ENCODE data around the gene CD22. TPM values are rescaled to one million over a fixed set of nuclear protein-coding genes. Genes with fewer than 3 reads are reported as not detected.

CD22 gene
- total RNA-seq, 2 donors from 2014 or later, result 5.3 to 11.7 TPM

DNA sequence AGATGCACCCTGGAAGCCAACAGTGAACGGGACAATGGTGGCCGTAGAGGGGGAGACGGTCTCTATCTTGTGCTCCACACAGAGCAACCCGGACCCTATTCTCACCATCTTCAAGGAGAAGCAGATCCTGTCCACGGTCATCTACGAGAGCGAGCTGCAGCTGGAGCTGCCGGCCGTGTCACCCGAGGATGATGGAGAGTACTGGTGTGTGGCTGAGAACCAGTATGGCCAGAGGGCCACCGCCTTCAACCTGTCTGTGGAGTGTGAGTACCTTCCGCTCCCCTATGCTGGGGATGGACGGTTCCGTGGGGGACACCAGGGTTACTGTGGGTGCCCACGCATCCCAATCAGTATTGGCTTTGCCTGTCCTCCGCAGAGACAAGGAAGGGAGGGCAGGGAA is 26.5 kb upstream of the CD22 start:
- peak overlapping the region; percentile 16 for H3K27ac Mint-ChIP-seq
- H3K4me1 Mint-ChIP-seq, result no peaks in the 10 kb centered on the region
- no peak overlapping the region for H3K4me3 Mint-ChIP-seq
- ATAC-seq (replicated peaks), result no peak
- no peaks in the 10 kb centered on the region for H3K9me3 Mint-ChIP-seq
- no peaks in the 10 kb centered on the region for H3K36me3 Mint-ChIP-seq (ENCODE audit: low read depth)
- H3K27me3 Mint-ChIP-seq, result no peaks in the 10 kb centered on the region

DNA sequence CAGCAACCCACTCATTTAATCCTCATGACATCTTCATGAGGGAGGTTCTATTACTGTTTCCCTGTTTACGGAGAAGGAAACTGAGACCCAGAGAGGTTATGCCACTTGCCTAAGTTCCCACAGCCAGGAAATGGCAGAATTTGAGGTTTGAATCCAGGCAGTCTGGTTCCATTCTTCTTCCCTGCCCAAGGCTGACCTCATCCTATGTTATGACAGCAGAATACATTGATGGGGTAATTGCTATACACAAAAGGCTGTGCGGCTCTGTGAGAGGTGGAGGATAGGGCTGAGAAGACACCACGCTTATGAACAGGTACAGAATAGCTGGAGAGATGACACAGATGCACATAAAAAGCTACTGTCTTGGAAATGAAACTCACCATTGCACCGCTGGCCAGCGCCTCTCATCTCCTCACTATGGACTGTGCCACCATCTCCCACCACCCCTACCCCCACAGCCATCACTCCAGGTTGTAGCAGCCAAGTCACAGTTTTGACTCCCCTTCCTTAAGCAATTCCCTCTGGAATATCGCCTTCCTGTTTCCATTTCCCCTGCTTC is 25.6 kb upstream of the CD22 start:
- Mint-ChIP-seq H3K4me3 (no peak overlapping the region), H3K9me3 (no peaks in the 10 kb centered on the region), H3K4me1 (no peaks in the 10 kb centered on the region), H3K36me3 (ENCODE audit: low read depth) (no peaks in the 10 kb centered on the region), H3K27me3 (peaks cover 3% of the 10 kb centered on the region), H3K27ac (no peak overlapping the region)
- ATAC-seq (replicated peaks), result no peak

DNA sequence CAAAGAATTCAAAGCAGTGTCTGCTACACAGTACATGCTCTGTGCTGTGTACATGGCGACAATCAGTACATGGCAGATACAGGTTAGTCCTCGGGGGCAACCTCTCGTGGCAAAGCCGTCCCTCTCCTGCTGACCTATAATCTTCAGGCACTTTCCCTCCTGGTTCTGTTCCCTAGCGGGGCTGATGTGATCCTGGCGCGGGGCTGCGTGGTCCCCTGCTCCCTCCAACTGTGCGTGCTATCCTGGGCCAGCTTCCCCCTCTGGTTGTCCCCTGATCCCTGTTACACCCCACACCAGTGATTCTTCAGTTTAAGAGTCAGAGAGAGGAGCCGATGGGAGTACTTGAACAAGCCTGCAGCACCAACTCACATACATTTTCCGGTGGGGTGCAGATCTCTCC is 25.0 kb upstream of the CD22 start:
- Mint-ChIP-seq H3K4me1 (no peaks in the 10 kb centered on the region), H3K27ac (no peak overlapping the region), H3K36me3 (ENCODE audit: low read depth) (no peaks in the 10 kb centered on the region), H3K9me3 (no peaks in the 10 kb centered on the region), H3K4me3 (no peak overlapping the region), H3K27me3 (peaks cover 3% of the 10 kb centered on the region)
- no peak for ATAC-seq (replicated peaks)

DNA sequence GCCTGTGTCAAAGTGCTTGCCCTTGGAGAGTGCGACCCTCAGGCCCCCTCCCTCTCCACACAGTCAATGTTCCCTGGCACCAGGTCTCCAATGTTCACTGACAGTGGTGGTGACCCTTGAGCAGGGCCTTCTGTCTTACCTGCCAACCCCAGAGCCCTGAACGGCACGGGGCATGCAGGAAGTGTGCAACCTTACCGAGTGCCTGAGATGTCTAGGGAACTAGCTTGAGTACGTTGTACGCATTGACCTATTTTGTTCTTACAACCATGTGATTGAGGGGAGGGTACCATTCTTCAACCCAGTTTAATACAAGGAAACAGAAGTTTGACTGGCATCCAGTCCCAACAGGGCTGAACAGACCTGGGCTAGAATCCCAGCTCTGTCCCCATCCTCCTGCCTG is 23.8 kb upstream of the CD22 start:
- Mint-ChIP-seq H3K4me1 (no peaks in the 10 kb centered on the region), H3K36me3 (ENCODE audit: low read depth) (no peaks in the 10 kb centered on the region), H3K27me3 (peaks cover 3% of the 10 kb centered on the region), H3K27ac (no peak overlapping the region), H3K4me3 (no peak overlapping the region), H3K9me3 (no peaks in the 10 kb centered on the region)
- ATAC-seq (replicated peaks), result no peak

DNA sequence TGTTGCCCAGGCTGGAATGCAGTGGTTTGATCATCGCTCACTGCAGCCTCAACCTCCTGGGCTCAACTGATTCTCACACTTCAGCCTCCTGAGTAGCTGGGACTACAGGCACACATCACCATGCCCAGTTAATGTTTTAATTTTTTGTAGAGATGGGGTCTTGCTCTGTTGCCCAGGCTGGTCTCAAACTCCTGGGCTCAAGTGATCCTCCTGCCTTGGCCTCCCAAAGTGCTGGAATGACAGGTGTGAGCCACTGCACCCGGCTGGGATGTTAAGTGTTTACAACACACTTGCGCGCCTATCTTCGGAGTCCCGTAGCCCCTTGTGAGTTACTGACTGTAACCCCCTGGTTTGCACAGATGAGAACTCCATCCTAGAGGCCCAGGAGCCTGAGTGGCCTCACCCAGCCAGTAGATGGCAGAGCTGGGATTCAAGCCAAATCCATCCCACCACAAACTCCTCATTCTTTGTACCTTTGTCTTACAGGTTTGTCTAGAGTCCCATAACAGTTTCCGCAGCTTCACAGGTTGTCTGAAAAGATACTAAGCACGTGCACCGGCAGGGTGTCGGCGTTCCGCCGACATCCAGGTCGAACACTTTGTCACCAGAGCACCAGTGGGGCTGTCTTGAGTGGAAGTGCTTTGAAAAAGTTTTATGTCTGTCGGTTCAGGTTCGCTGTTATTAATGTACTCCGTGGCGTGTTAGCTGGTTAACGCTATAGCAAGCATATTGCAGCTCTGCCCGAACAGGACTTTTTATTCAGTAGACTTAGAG is 22.3 kb upstream of the CD22 start:
- Mint-ChIP-seq H3K9me3 (no peaks in the 10 kb centered on the region), H3K4me3 (no peak overlapping the region), H3K27ac (no peak overlapping the region), H3K27me3 (peaks cover 3% of the 10 kb centered on the region), H3K4me1 (no peaks in the 10 kb centered on the region), H3K36me3 (ENCODE audit: low read depth) (no peaks in the 10 kb centered on the region)
- no peak for ATAC-seq (replicated peaks)

DNA sequence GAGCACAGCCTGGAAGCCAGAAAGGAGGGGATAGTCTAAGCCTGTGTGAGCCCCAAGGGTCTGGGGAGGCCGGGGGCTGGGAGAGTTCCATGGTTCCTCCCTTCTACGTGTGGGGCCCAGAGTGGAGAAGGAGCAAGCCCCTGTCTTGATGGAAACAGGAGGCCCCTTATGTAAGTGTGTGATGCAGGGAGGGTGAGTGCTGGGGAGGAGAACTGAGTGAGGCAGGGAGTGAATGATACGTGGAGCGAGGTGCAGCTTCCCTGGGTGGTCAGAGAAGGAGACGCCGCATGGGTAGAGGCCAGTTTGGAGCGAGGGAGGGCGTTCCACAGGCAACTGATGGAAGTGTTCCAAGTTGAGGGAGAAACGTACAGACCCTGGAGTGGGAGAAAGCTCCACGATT is 21.1 kb upstream of the CD22 start:
- Mint-ChIP-seq H3K4me1 (no peaks in the 10 kb centered on the region), H3K9me3 (no peaks in the 10 kb centered on the region), H3K4me3 (no peak overlapping the region), H3K36me3 (ENCODE audit: low read depth) (no peaks in the 10 kb centered on the region), H3K27me3 (peaks cover 3% of the 10 kb centered on the region), H3K27ac (no peak overlapping the region)
- no peak for ATAC-seq (replicated peaks)

DNA sequence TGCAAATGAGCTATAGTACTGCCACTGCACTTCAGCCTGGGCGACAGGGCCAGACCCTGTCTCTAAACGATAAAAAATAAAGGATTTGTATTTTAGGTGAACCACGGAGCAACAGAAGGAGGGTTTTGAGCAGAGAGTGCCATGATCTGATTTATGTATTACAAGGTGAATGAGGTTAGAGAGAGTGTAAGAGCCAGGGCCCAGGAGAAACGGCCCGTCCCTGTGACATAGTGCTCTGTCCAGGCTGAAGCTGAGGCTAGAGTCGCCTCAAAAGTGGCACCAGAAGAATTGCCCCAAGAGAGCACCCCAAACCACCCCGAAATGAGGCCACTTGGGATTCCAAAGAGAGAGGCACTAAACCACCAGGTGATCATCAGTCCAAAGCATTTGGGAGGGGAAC is 20.1 kb upstream of the CD22 start:
- Mint-ChIP-seq H3K4me3 (no peak overlapping the region), H3K36me3 (ENCODE audit: low read depth) (no peaks in the 10 kb centered on the region), H3K4me1 (no peaks in the 10 kb centered on the region), H3K27ac (peak overlapping the region; percentile 0), H3K27me3 (peaks cover 3% of the 10 kb centered on the region), H3K9me3 (no peaks in the 10 kb centered on the region)
- ATAC-seq (replicated peaks), result no peak

DNA sequence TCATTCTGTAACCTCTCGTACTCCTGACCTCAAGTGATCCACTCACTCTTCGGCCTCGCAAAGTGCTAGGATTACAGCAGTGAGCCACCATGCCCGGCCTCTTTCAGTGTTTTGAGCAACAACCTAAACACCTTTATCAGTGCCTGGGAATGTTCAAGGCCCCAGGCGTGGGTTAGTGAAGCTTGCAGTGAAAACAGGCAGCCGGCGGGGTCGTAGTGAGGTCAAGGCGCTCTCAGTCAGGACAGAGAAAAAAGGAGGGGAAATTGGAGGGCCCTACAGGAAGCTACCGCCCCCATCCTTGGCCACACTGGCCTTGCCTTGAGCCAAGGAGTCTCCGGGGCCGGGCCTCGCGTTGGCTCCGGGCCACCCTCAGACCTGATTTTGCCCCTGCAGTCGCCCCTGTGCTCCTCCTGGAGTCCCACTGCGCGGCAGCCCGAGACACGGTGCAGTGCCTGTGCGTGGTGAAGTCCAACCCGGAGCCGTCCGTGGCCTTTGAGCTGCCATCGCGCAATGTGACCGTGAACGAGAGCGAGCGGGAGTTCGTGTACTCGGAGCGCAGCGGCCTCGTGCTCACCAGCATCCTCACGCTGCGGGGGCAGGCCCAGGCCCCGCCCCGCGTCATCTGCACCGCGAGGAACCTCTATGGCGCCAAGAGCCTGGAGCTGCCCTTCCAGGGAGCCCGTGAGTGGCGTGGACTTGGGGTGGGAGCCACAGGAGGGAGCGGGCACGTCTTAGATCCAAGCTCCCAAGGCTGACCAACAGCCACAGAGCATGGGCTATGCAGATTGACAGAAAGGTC is 19.3 kb upstream of the CD22 start:
- no peaks in the 10 kb centered on the region for H3K4me1 Mint-ChIP-seq
- peak overlapping the region; percentile 0 for H3K27ac Mint-ChIP-seq
- no peak overlapping the region for H3K4me3 Mint-ChIP-seq
- peaks cover 6% of the 10 kb centered on the region for H3K27me3 Mint-ChIP-seq
- no peaks in the 10 kb centered on the region for H3K9me3 Mint-ChIP-seq
- no peaks in the 10 kb centered on the region for H3K36me3 Mint-ChIP-seq (ENCODE audit: low read depth)
- ATAC-seq (replicated peaks), result no peak

DNA sequence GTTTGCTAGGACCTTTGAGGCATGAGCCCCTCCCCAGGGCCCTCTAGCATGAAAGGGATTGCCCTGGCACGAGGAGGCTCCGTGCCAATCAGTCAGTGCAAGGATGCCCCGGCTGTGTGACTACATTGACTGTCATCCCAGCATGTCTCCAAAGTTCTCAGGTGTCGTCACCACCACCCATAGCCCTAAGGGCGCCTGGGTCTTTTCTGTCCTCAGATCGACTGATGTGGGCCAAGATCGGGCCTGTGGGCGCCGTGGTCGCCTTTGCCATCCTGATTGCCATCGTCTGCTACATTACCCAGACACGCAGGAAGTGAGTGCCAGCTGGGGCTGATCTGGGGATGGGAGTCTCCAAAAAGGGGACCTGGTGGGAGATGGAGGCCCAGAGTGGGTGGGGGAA is 18.7 kb upstream of the CD22 start:
- Mint-ChIP-seq H3K4me1 (no peaks in the 10 kb centered on the region), H3K36me3 (ENCODE audit: low read depth) (no peaks in the 10 kb centered on the region), H3K27me3 (peaks cover 6% of the 10 kb centered on the region), H3K27ac (peak overlapping the region; percentile 21), H3K4me3 (no peak overlapping the region), H3K9me3 (no peaks in the 10 kb centered on the region)
- ATAC-seq (replicated peaks), result peak; percentile 28

DNA sequence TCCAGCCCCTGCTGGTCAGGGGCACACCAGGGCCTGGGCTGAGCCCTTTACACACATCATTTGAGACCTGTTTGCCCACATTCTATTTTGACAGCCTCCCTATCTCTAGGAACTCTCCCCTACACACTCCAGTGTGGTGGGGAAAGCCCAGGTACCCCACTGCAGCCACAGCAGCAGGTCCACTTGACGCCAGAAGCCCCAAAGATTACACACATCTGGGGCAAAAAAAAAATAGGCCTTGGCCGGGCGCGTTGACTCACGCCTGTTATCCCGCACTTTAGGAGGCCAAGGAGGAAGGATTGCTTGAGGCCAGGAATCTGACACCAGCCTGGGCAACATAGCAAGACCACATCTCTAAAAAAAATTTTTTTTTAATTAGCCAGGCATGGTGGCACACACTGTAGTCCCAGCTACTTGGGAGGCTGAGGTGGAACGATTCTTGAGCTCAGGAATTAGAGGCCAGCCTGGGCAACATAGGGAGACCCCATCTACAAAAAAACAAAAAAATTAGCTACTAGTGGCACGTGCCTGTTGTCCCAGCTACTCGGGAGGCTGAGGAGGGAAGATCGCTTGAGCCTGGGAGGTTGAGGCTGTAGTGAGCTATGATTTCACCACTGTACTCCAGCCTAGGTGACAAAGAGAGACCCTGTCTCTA is 18.0 kb upstream of the CD22 start:
- ATAC-seq (replicated peaks), result no peak
- Mint-ChIP-seq H3K9me3 (no peaks in the 10 kb centered on the region), H3K36me3 (ENCODE audit: low read depth) (no peaks in the 10 kb centered on the region), H3K27me3 (peaks cover 6% of the 10 kb centered on the region), H3K4me3 (no peak overlapping the region), H3K27ac (peak overlapping the region; percentile 21), H3K4me1 (no peaks in the 10 kb centered on the region)

DNA sequence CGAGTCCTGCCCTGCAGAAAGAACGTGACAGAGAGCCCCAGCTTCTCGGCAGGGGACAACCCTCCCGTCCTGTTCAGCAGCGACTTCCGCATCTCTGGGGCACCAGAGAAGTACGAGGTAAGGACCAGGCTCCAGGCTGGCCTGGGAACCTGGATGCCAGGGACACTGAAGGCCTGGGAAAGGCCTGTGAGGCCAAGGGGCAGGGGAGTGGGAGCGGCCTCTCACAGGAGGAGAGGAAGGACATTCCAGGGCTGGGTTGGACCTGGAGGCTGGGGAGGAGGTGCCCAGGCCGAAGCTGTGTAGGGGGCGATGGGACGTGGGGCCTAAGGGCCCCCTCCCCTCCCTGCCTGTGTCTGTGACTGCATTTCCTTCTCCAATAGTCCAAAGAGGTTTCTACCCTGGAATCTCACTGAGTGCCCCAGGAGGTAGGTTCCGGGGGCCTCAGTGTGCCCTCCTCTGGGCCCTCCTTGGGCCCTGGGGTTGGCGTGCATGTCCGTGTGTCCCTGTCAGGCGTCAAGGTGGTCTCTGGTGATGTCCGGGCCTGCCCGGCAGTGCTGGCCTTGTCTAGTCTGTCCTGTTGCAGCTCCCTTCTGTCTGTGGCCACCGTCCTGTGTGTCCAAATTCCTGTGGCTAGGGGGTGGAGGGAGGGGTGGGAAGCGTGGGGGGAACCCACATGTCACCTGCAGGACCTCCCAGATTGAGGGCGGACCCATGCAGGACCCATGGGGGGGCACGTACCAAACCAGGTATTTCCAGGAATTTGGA is 16.9 kb upstream of the CD22 start:
- no peak overlapping the region for H3K27ac Mint-ChIP-seq
- H3K9me3 Mint-ChIP-seq, result no peaks in the 10 kb centered on the region
- peaks cover 6% of the 10 kb centered on the region for H3K27me3 Mint-ChIP-seq
- H3K36me3 Mint-ChIP-seq (ENCODE audit: low read depth), result no peaks in the 10 kb centered on the region
- no peak for ATAC-seq (replicated peaks)
- no peaks in the 10 kb centered on the region for H3K4me1 Mint-ChIP-seq
- H3K4me3 Mint-ChIP-seq, result no peak overlapping the region

DNA sequence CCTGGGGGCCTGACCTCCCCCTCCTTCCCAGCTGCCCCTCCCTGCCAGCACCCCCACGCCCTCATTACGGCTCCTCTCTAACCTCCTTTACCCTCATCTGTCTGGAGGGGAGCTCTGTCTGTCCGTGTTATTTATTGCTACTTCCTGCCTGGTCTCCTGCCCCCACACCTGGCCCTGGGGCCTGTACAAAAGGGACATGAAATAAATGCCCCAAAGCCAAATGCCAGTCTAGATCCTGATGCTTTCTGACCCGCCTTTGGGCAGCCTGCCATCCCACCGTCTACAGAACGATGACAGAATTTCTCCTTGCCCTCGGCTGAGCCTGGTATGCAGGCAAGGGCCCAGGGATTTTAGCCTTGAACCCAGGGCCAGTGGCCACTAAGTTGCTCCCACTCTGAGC is 15.4 kb upstream of the CD22 start:
- Mint-ChIP-seq H3K27me3 (peaks cover 3% of the 10 kb centered on the region), H3K27ac (no peak overlapping the region)
- no peak for ATAC-seq (replicated peaks)

DNA sequence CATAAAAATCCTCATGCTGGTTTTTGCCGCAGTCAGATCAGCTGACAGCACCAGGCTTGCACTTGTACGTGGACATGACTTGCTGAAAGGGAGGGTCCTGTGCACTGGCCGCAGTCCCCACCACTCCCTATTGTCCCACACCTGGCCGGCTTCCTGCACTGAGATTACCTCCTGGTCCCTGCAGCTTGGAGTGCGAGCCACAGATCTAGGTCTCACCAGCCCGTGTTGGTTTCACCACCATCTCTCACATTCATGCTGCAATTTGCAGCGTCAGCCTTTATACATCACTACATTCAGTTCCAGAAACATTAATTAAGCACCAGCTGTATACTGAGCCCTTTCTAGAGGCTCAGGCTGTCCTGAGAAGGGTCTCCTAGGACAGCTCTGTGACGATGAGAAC is 15.0 kb upstream of the CD22 start:
- Mint-ChIP-seq H3K27ac (no peak overlapping the region), H3K4me1 (peaks cover 5% of the 10 kb centered on the region), H3K36me3 (ENCODE audit: low read depth) (no peaks in the 10 kb centered on the region), H3K9me3 (no peaks in the 10 kb centered on the region), H3K27me3 (peaks cover 3% of the 10 kb centered on the region), H3K4me3 (no peak overlapping the region)
- no peak for ATAC-seq (replicated peaks)

More for the DNA sequence above, 15.4 kb upstream of the CD22 start:
- Mint-ChIP-seq H3K36me3 (ENCODE audit: low read depth) (no peaks in the 10 kb centered on the region), H3K4me1 (peaks cover 1% of the 10 kb centered on the region), H3K4me3 (no peak overlapping the region), H3K9me3 (no peaks in the 10 kb centered on the region)

DNA sequence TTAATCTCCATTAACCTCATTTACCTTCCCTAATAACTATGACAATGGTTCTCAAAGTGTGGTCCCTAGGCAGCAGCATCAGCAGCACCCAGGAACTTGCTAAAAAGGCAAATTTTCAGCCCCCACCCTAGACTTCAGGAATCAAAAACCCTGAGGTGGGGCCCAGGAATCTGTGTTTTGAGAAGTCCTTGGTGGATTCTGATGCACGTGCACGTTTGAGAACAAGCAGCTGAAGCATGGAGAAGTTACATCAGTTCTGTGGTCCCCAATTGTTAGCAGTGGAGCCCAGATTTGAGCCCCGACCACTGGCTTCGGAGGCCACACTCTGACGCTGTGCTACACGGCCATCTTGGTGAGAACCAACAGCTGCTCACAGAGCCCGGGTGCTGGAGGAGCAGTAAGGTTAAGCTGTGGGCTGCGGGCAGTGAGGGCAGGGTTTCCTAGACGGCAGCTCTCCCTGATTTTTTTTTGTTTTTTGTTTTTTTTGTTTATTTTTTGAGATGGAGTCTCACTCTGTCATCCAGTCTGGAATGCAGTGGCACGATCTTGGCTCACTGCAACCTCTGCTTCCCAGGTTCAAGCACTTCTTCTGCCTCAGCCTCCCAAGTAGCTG is 14.0 kb upstream of the CD22 start:
- no peak for ATAC-seq (replicated peaks)
- H3K9me3 Mint-ChIP-seq, result no peaks in the 10 kb centered on the region
- H3K27ac Mint-ChIP-seq, result no peak overlapping the region
- no peaks in the 10 kb centered on the region for H3K36me3 Mint-ChIP-seq (ENCODE audit: low read depth)
- peaks cover 5% of the 10 kb centered on the region for H3K4me1 Mint-ChIP-seq
- H3K4me3 Mint-ChIP-seq, result no peak overlapping the region
- H3K27me3 Mint-ChIP-seq, result peaks cover 3% of the 10 kb centered on the region

Data from activated T-helper 17 cell treated with anti-CD3 and anti-CD28 coated beads, Interleukin-2, amount 50 U/mL, for 72 hours (primary cell).